HepG2 (cell line): ENCODE results near the gene USP5. TPM values are rescaled to one million over a fixed set of nuclear protein-coding genes. Genes with fewer than 3 reads are reported as not detected.
"Not testable (repeated sequence)": the region's sequence is repeated elsewhere in the genome, so short reads cannot be mapped to it uniquely, and the experiment has no call there.

ENCODE experiments used
- ATAC-seq: fragments of 200-7000 bp; cut with Tn5 transposase; 3 replicates; pipeline ENCODE4 v1.9.1; 2020; ENCODE audit warnings: mild to moderate bottlenecking, moderate library complexity
- BruUV-seq: library from RNA; stranded (reverse); fragments of 400-500 nt; replicated peaks from 2 replicates; lab custom pipeline; 2021; lab: Mats Ljungman, UMichigan
- CTCF ChIA-PET: fragments of 300-600 bp; formaldehyde crosslinking; extraction: SDS; loops from one replicate; lab custom pipeline; 2021; ENCODE audit warnings: low total read pairs, inconsistent platforms, low intra/inter-chr PET ratio; lab: Yijun Ruan, JAX
- POLR2A ChIA-PET: fragments of 350-600 bp; sonication (Branson Sonifier 250); formaldehyde crosslinking; loops from one replicate; lab custom pipeline; 2020; ENCODE audit warnings: antibody characterized with exemption, inconsistent platforms; lab: Yijun Ruan, JAX
- DNase-seq: peaks from one replicate; pipeline ENCODE4 v3.0.0-alpha.2; 2015; ENCODE audit warnings: low spot score
- FAIRE-seq: peaks from 3 replicates; lab custom pipeline; 2011; peaks lifted over from hg19 to GRCh38; lab: Jason Lieb, UNC
- H2AFZ ChIP-seq: one replicate; pipeline ENCODE4 v1.6.1; 2011; ENCODE audit warnings: low read length, inconsistent platforms
- H3K27ac ChIP-seq: fragments of 300-600 bp; 3 replicates; pipeline ENCODE4 v1.8.0; 2011; ENCODE audit warnings: mixed run types, mild to moderate bottlenecking, mixed read lengths, low read length, inconsistent platforms; ENCODE audit not compliant: insufficient read depth; ENCODE audit errors: extremely low read length
- H3K27me3 ChIP-seq, 2 experiments: fragments of 200-600 bp in 1 of 2; 2 replicates in 1 of 2; 3 replicates in 1 of 2; pipeline versions ENCODE4 v1.6.0 to v1.8.0; 2011; ENCODE audit warnings: low read length in 2 of 2, mild to moderate bottlenecking in 2 of 2, moderate library complexity in 2 of 2, inconsistent platforms in 1 of 2; ENCODE audit not compliant: insufficient read depth in 2 of 2, control insufficient read depth in 1 of 2
- H3K36me3 ChIP-seq, 2 experiments: fragments of 200-600 bp in 1 of 2; replicated peaks in 1 of 2; 2 replicates in 1 of 2; 3 replicates in 1 of 2; pipeline versions ENCODE4 v1.5.1 to v1.8.0; 2011; ENCODE audit warnings: low read length in 2 of 2, inconsistent platforms in 1 of 2; ENCODE audit not compliant: insufficient read depth in 2 of 2, control insufficient read depth in 1 of 2
- H3K4me1 ChIP-seq: 2 replicates; pipeline ENCODE4 v1.5.1; 2012; ENCODE audit warnings: low read length, inconsistent platforms; ENCODE audit not compliant: insufficient read depth
- H3K4me2 ChIP-seq: 2 replicates; pipeline ENCODE4 v1.6.0; 2011; ENCODE audit warnings: low read depth, low read length, inconsistent platforms
- H3K4me3 ChIP-seq, 3 experiments: fragments of 200-600 bp in 1 of 3; sonication (generic), shearing (Covaris generic) in 1 of 3; replicated peaks in 1 of 3; 2 replicates each; pipeline ENCODE4 v1.5.1; 2011 to 2016; ENCODE audit warnings: low read length in 3 of 3, inconsistent platforms in 2 of 3, low read depth in 2 of 3, mild to moderate bottlenecking in 2 of 3, control low read depth in 1 of 3, mixed read lengths in 1 of 3; ENCODE audit not compliant: insufficient read depth in 1 of 3
- H3K79me2 ChIP-seq: one replicate; pipeline ENCODE4 v1.6.1; 2011; ENCODE audit warnings: low read length, inconsistent platforms; ENCODE audit not compliant: insufficient read depth
- H3K9ac ChIP-seq: 2 replicates; pipeline ENCODE4 v1.6.0; 2011; ENCODE audit warnings: mild to moderate bottlenecking, low read depth, low read length, inconsistent platforms; ENCODE audit not compliant: insufficient read depth
- H3K9me3 ChIP-seq: 2 replicates; pipeline ENCODE4 v1.5.1; 2012; ENCODE audit warnings: mild to moderate bottlenecking, low read length
- H4K20me1 ChIP-seq: 2 replicates; pipeline ENCODE4 v1.6.0; 2011; ENCODE audit warnings: inconsistent platforms, mild to moderate bottlenecking, low read length, moderate library complexity; ENCODE audit not compliant: insufficient read depth
- ASH2L ChIP-seq: fragments of 300-600, 200-600 bp; sonication (generic); IDR thresholded peaks from 2 replicates; pipeline ENCODE4 v1.7.0; 2017; ENCODE audit warnings: low read depth, mild to moderate bottlenecking, moderate library complexity, mixed read lengths, low read length; ENCODE audit not compliant: insufficient read length
- BRD4 ChIP-seq: sonication (generic); formaldehyde crosslinking; IDR thresholded peaks from 2 replicates; pipeline ENCODE4 v1.4.0; 2020; ENCODE audit warnings: missing genetic modification reagents
- SP2 ChIP-seq: sonication (generic); formaldehyde crosslinking; IDR thresholded peaks from 2 replicates; pipeline ENCODE4 v1.5.1; 2020; ENCODE audit warnings: mild to moderate bottlenecking, missing genetic modification reagents
- ZNF24 ChIP-seq: fragments of 450-650 bp; IDR thresholded peaks from 2 replicates; pipeline ENCODE4 v1.6.1; 2017; ENCODE audit warnings: antibody characterized with exemption, mild to moderate bottlenecking
- ZNF253 ChIP-seq: sonication (generic); formaldehyde crosslinking; IDR thresholded peaks from 2 replicates; pipeline ENCODE4 v1.8.0; 2022; ENCODE audit warnings: mild to moderate bottlenecking, missing genetic modification reagents, borderline replicate concordance
- WGBS: methylation state at CpG from one replicate; pipeline ENCODE4 v1.1.6; 2017; ENCODE audit warnings: low lambda C conversion rate; 5-methylcytosine and 5-hydroxymethylcytosine counted together
- in situ Hi-C: cut with HindIII; loops from 2 replicates; pipeline ENCODE4 v1.10.0; 2017; ENCODE audit warnings: low pct_unique_long_range_greater_than_20kb; ENCODE audit not compliant: extremely low pct_ligation_motif_present
- intact Hi-C: fragments of 100-400 bp; cut with micrococcal nuclease; formaldehyde crosslinking; loops from one replicate; pipeline ENCODE4 v1.10.0; 2022; ENCODE audit not compliant: unreplicated experiment
- polyA plus RNA-seq, 8 experiments: library from polyadenylated mRNA; depleted of rRNA in 3 of 8; stranded (reverse) in 7 of 8; unstranded in 1 of 8; fragments of >200 nt; fragmentation: Illumina TruSeq in 4 of 8; extraction: Trizol in 4 of 8; gene quantifications; 2 replicates each; pipeline versions ENCODE4 v1.2.1 to v1.2.3, GENCODE V29; 2011 to 2016; ENCODE audit warnings: low read depth in 4 of 8, missing spikeins in 1 of 8, mixed read lengths in 1 of 8; ENCODE audit not compliant: insufficient read depth in 1 of 8
- total RNA-seq, 5 experiments: library from RNA; depleted of rRNA; stranded (reverse); fragments of >200 nt; fragmentation: Illumina TruSeq; extraction: Trizol; gene quantifications; 2 replicates each; pipeline ENCODE4 v1.2.3, GENCODE V29; 2016; ENCODE audit warnings: low read depth in 1 of 5
- TF ChIP-seq, protein P1 (sequence below): IDR thresholded peaks from 2 replicates; pipeline ENCODE4 v1.6.1; 2016; ENCODE audit warnings: missing biosample characterization, missing genetic modification reagents, low read depth
- TF ChIP-seq, protein P2 (sequence below): sonication (generic); formaldehyde crosslinking; IDR thresholded peaks from 2 replicates; pipeline ENCODE4 v1.5.0; 2020; ENCODE audit warnings: mild to moderate bottlenecking, missing genetic modification reagents

The USP5 gene
- total and polyA plus RNA-seq, 2 of the 13 experiments (the other 11 are each of a cell fraction or from before 2014, with no cell fraction given) = 39.6 to 56.0 TPM

DNA sequence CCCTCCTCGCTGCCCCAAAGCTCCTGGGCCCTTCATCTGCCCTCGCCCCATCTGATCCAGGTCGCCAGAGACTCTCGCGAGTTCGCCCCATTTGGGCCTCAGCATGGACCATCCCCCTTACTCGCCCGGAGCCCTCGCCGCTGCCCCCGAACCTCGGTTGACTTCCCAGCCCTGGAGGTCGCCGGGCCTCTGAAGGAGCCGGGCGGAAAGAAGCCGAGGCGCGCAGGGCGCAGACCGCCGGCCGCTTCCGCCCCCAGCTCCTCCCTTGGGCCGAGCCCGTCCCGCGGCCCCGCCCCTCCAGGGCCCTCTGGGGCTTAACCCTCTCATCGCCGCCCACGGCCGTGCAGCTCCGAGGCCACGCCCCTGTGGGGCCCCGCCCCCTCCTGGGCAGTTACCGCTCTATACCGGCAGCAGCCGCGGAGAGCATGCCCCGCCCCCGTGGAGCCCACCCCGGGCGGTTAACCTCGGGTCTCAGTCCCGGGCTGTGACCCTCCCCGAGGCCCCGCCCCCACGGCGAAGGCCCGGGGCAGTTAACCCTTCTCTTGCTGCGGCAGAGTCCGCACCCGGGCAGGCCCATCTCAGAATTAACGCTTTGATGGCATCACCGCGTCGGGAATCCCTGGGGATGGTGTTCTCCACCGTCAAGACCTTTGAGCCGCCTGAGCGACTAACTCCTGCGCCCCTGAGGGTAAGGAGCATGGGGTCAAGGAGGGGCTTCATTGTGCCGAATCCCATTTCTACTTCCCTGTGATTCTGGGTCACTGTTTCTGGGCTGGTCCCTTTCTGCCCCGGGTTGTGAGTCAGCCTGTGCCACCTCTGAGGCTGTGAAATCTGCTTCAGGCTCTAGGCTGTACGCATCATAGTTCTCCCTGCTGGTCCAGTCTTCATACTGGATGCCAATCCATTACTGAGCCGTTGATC is 21.4 kb downstream of the USP5 start, which contains the start of gene SPSB2 (continued):
- TF ChIP-seq, protein P1, sequence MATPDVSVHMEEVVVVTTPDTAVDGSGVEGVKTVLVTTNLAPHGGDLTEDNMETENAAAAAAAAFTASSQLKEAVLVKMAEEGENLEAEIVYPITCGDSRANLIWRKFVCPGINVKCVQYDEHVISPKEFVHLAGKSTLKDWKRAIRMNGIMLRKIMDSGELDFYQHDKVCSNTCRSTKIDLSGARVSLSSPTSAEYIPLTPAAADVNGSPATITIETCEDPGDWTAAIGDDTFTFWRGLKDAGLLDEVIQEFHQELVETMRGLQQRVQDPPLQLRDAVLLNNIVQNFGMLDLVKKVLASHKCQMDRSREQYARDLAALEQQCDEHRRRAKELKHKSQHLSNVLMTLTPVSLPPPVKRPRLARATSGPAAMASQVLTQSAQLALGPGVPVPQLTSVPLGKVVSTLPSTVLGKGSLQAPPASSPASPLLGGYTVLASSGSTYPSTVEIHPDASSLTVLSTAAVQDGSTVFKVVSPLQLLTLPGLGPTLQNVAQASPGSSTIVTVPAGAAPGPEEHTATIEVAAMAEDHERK (CRISPR knock-in tag) = no peak; the same call in 1 of the 2 replicates
- no peak for TF ChIP-seq BRD4 (CRISPR knock-in tag)
- TF ChIP-seq ASH2L = peak; percentile 46
- no peak for TF ChIP-seq ZNF24
- TF ChIP-seq ZNF253 = no peak
- TF ChIP-seq, all 625 proteins: peak for 163

DNA sequence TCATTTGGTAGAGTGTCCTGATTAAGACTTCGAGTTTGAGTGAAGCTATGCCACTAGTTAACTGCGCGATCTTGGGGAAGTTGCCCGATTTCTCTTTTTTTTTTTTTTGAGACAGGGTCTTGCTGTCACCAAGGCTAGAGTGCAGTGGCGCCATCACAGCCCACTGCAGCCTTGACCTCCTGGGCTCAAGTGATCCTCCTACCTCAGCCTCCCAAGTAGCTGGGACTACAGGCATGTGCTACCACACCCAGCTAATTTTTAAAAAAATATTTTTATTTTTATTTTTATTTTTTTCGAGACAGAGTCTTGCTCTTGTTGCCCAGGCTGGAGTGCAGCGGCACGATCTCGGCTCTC is 22.0 kb downstream of the USP5 start:
- intact Hi-C loops, ATAC-seq, FAIRE-seq, DNase-seq, BruUV-seq, in situ Hi-C loops, H3K27me3 ChIP-seq, H3K9me3 ChIP-seq: not testable (repeated sequence)
- H3K4me2 ChIP-seq = peak overlapping the region; percentile 96
- 0 out of 2 replicates have a peak, but pooled peaks have one; percentile 20 for TF ChIP-seq SP2 (CRISPR knock-in tag)
- TF ChIP-seq, protein P2, sequence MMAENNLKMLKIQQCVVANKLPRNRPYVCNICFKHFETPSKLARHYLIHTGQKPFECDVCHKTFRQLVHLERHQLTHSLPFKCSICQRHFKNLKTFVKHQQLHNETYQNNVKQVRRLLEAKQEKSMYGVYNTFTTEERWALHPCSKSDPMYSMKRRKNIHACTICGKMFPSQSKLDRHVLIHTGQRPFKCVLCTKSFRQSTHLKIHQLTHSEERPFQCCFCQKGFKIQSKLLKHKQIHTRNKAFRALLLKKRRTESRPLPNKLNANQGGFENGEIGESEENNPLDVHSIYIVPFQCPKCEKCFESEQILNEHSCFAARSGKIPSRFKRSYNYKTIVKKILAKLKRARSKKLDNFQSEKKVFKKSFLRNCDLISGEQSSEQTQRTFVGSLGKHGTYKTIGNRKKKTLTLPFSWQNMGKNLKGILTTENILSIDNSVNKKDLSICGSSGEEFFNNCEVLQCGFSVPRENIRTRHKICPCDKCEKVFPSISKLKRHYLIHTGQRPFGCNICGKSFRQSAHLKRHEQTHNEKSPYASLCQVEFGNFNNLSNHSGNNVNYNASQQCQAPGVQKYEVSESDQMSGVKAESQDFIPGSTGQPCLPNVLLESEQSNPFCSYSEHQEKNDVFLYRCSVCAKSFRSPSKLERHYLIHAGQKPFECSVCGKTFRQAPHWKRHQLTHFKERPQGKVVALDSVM = peak; percentile 85
- peak overlapping the region; percentile 78 for H3K9ac ChIP-seq
- peak overlapping the region; percentile 21 for H2AFZ ChIP-seq
- H3K36me3 ChIP-seq = peaks cover 12 to 14% of the 10 kb centered on the region in 2 experiments
- peaks cover 44% of the 10 kb centered on the region for H3K4me1 ChIP-seq
- H3K4me3 ChIP-seq = peak overlapping the region; percentile 66 to 95 (median 68)
- ChIA-PET CTCF (interaction anchor here (2.4 kb wide), 1 partner anchor 17 kb away, joined by 24 read pairs; no protein-coding TSS in a partner anchor), POLR2A (interaction anchor here (0.7 to 3.9 kb wide), 4 partner anchors 8 to 72 kb away, joined by 3 to 47 read pairs (median 26); partner anchors contain the start of genes C12orf57 and RNU7-1)
- H3K79me2 ChIP-seq = peaks cover 13% of the 10 kb centered on the region
- H4K20me1 ChIP-seq = peaks cover 33% of the 10 kb centered on the region
- peak overlapping the region; percentile 78 for H3K27ac ChIP-seq
- 52% methylated on average over 9 of the region's 9 CpGs for WGBS
